HT1080 (cell line): ENCODE results near the gene HERC3. TPM values are rescaled to one million over a fixed set of nuclear protein-coding genes. Genes with fewer than 3 reads are reported as not detected.

Experiments
- DNase-seq: peaks from one replicate; pipeline ENCODE4 v3.0.0-alpha.2; 2015; ENCODE audit warnings: low read depth
- small RNA-seq: library from RNA; depleted of rRNA; stranded (forward); fragments of <200 nt; gene quantifications from one replicate; pipeline ENCODE3, GENCODE V24; 2014
- total RNA-seq: library from RNA; depleted of rRNA; stranded (reverse); fragments of >200 nt; shearing (Covaris generic); gene quantifications from 2 replicates; pipeline ENCODE4 v1.2.3, GENCODE V29; 2014; rRNA removed

HERC3 gene
- total RNA-seq, 1 experiment from 2014 or later, result 10.3 TPM

GRCh38 chr4:88744609-88745008 is 152.3 kb downstream of the HERC3 start:
- no peak for DNase-seq

GRCh38 chr4:88745175-88745574 is 152.9 kb downstream of the HERC3 start:
- DNase-seq, result no peak

- no peak for DNase-seq
These were observed 153.4 kb downstream of the HERC3 start for GRCh38 chr4:88745581-88746163.

- DNase-seq, result no peak
These were observed 153.9 kb downstream of the HERC3 start for GRCh38 chr4:88746206-88746605.

- DNase-seq, result no peak
These were observed 155.1 kb downstream of the HERC3 start for GRCh38 chr4:88747351-88747750.

GRCh38 chr4:88750369-88750768 is 158.1 kb downstream of the HERC3 start:
- DNase-seq, result no peak

- DNase-seq, result no peak
These were observed 159.2 kb downstream of the HERC3 start for GRCh38 chr4:88751258-88752075.

GRCh38 chr4:88752076-88752463 is 159.8 kb downstream of the HERC3 start:
- DNase-seq, result no peak

GRCh38 chr4:88752754-88753153 is 160.5 kb downstream of the HERC3 start:
- DNase-seq, result no peak

GRCh38 chr4:88753658-88754571 is 161.6 kb downstream of the HERC3 start:
- no peak for DNase-seq

- DNase-seq, result no peak
These were observed 162.5 kb downstream of the HERC3 start for GRCh38 chr4:88754796-88755195.

- no peak for DNase-seq
These were observed 163.2 kb downstream of the HERC3 start for GRCh38 chr4:88755454-88755853.

- DNase-seq, result no peak
These were observed 163.9 kb downstream of the HERC3 start for GRCh38 chr4:88756149-88756548.

GRCh38 chr4:88757067-88757466 is 164.8 kb downstream of the HERC3 start:
- DNase-seq, result no peak

- no peak for DNase-seq
These were observed 165.5 kb downstream of the HERC3 start for GRCh38 chr4:88757776-88758175.

Small RNA genes within 50 kb of the gene (small RNA-seq; reads per million reads assigned to genes)
- gene RF02115 (not detected), gene RNU6-33P (0.09 reads per million)

Other genes starting within 250 kb of the HERC3 start
- gene HERC6, start 213.6 kb upstream of the HERC3 start, total RNA-seq, result 6.3 and 7.3 TPM in 2 replicates
- gene HERC5, start 135.4 kb upstream of the HERC3 start, total RNA-seq, result 0.20 and 0.95 TPM in 2 replicates
- 136 and 171 TPM in 2 replicates for gene PYURF, start 68.7 kb upstream of the HERC3 start, total RNA-seq
- gene NAP1L5, start 105.3 kb downstream of the HERC3 start, total RNA-seq, result 6.6 and 9.2 TPM in 2 replicates